SU-DHL-6 (cell line): Measurements from ENCODE around the gene HBG2.
"Not testable (repeated sequence)": the region's sequence is repeated elsewhere in the genome, so short reads cannot be mapped to it uniquely, and the experiment has no call there.

Experiments
- H2AFZ ChIP-seq: fragments of 200-600 bp; sonication (generic); 2 replicates; pipeline ENCODE4 v1.6.1; 2014; ENCODE audit warnings: low read depth, mild to moderate bottlenecking, moderate library complexity, mixed read lengths, antibody characterized with exemption, low read length; ENCODE audit not compliant: severe bottlenecking
- H3F3A ChIP-seq: fragments of 200-600 bp; shearing (Covaris generic); 2 replicates; pipeline ENCODE4 v1.6.0; 2016; ENCODE audit warnings: antibody characterized with exemption, mild to moderate bottlenecking; ENCODE audit not compliant: insufficient read depth
- H3K27ac ChIP-seq: fragments of 200-600 bp; sonication (generic); 2 replicates; pipeline ENCODE4 v1.5.1; 2016; ENCODE audit warnings: low read depth, mild to moderate bottlenecking, low read length, moderate library complexity, mixed read lengths
- H3K27me3 ChIP-seq: fragments of 200-600 bp; sonication (generic), shearing (Covaris generic); 2 replicates; pipeline ENCODE4 v1.6.0; 2014; ENCODE audit warnings: mild to moderate bottlenecking, low read length
- H3K36me3 ChIP-seq: fragments of 200-600 bp; sonication (generic); 2 replicates; pipeline ENCODE4 v1.6.1; 2014; ENCODE audit warnings: mild to moderate bottlenecking, low read length, mixed read lengths
- H3K4me2 ChIP-seq: fragments of 300-600, 200-600 bp; shearing (Covaris generic), sonication (generic); 2 replicates; pipeline ENCODE4 v1.6.0; 2014; ENCODE audit warnings: low read length, low read depth, mild to moderate bottlenecking; ENCODE audit not compliant: poor library complexity, severe bottlenecking
- H3K4me3 ChIP-seq: fragments of 200-600 bp; sonication (generic); 2 replicates; pipeline ENCODE4 v1.5.1; 2014; ENCODE audit warnings: antibody characterized with exemption, low read length, mild to moderate bottlenecking, mixed read lengths; ENCODE audit not compliant: insufficient read depth, poor library complexity, severe bottlenecking
- H3K79me2 ChIP-seq: fragments of 200-600 bp; sonication (generic); 2 replicates; pipeline ENCODE4 v1.6.1; 2014; ENCODE audit warnings: mild to moderate bottlenecking, low read length, moderate library complexity; ENCODE audit not compliant: insufficient read depth
- H3K9ac ChIP-seq: fragments of 200-600 bp; sonication (generic); 2 replicates; pipeline ENCODE4 v1.7.0; 2014; ENCODE audit warnings: mild to moderate bottlenecking, low read length
- H3K9me2 ChIP-seq: fragments of 200-600 bp; sonication (generic); replicated peaks from 2 replicates; pipeline ENCODE4 v1.6.1; 2014; ENCODE audit warnings: low read length; ENCODE audit not compliant: insufficient read depth
- H3K9me3 ChIP-seq: fragments of 200-600 bp; sonication (generic); 2 replicates; pipeline ENCODE4 v1.6.1; 2014; ENCODE audit warnings: low read length, mixed read lengths; ENCODE audit not compliant: insufficient read depth
- H4K20me1 ChIP-seq: fragments of 200-600 bp; sonication (generic); 2 replicates; pipeline ENCODE4 v1.6.1; 2014; ENCODE audit warnings: low read depth, mild to moderate bottlenecking, antibody characterized with exemption, low read length, moderate library complexity, mixed read lengths
- CTCF ChIP-seq: fragments of 200-600 bp; sonication (generic); IDR thresholded peaks from one replicate; pipeline ENCODE4 v1.5.1; 2017; ENCODE audit warnings: antibody characterized with exemption, mild to moderate bottlenecking, low read length, moderate library complexity; ENCODE audit not compliant: insufficient read depth, poor library complexity, severe bottlenecking
- EZH2phosphoT487 ChIP-seq: fragments of 200-600 bp; sonication (generic), shearing (Covaris generic); conservative IDR thresholded peaks from 2 replicates; pipeline ENCODE4 v1.6.1; 2018; ENCODE audit warnings: mild to moderate bottlenecking, antibody characterized with exemption, low read length, moderate library complexity, mixed read lengths

The HBG2 gene

GRCh38 chr11:5254646-5255413, at the start of gene HBG2:
TSS of gene HBG2 (minus strand) at chr11:5254781. CDS start at chr11:5254728, 53 bp downstream.
- H2AFZ ChIP-seq, H3K36me3 ChIP-seq, H3K4me3 ChIP-seq, H4K20me1 ChIP-seq, H3F3A ChIP-seq, H3K27ac ChIP-seq, H3K4me2 ChIP-seq, H3K9me3 ChIP-seq, H3K27me3 ChIP-seq, H3K9ac ChIP-seq, H3K9me2 ChIP-seq, H3K79me2 ChIP-seq: not testable (repeated sequence)

- no peak overlapping the region for H3K9ac ChIP-seq
- H3K4me3 ChIP-seq, result no peak overlapping the region
- H3K9me2 ChIP-seq, result no peaks in the 10 kb centered on the region
- no peaks in the 10 kb centered on the region for H3F3A ChIP-seq
- H3K9me3 ChIP-seq, result no peaks in the 10 kb centered on the region
- no peaks in the 10 kb centered on the region for H4K20me1 ChIP-seq
- H3K36me3 ChIP-seq, result no peaks in the 10 kb centered on the region
- no peak overlapping the region for H2AFZ ChIP-seq
- no peaks in the 10 kb centered on the region for H3K79me2 ChIP-seq
- H3K4me2 ChIP-seq, result no peak overlapping the region
- TF ChIP-seq EZH2phosphoT487 (no peak), CTCF (no peak)
- H3K27me3 ChIP-seq, result no peaks in the 10 kb centered on the region
- no peak overlapping the region for H3K27ac ChIP-seq
Measured at GRCh38 chr11:5304046-5304445, 49.5 kb upstream of the HBG2 start.

- H3K4me3 ChIP-seq, result no peak overlapping the region
- TF ChIP-seq EZH2phosphoT487 (no peak), CTCF (no peak)
- H3K36me3 ChIP-seq, result no peaks in the 10 kb centered on the region
- no peak overlapping the region for H3K9ac ChIP-seq
- no peaks in the 10 kb centered on the region for H3K9me3 ChIP-seq
- no peak overlapping the region for H2AFZ ChIP-seq
- H3K4me2 ChIP-seq, result no peak overlapping the region
- no peaks in the 10 kb centered on the region for H3K79me2 ChIP-seq
- no peaks in the 10 kb centered on the region for H4K20me1 ChIP-seq
- H3K27ac ChIP-seq, result no peak overlapping the region
- H3F3A ChIP-seq, result no peaks in the 10 kb centered on the region
- H3K9me2 ChIP-seq, result no peaks in the 10 kb centered on the region
- no peaks in the 10 kb centered on the region for H3K27me3 ChIP-seq
Measured at GRCh38 chr11:5303626-5304025, 49.0 kb upstream of the HBG2 start.

GRCh38 chr11:5301846-5302245, 47.3 kb upstream of the HBG2 start, which contains the start of gene OR51B4:
TSS of gene OR51B4 (minus strand) at chr11:5301946. CDS start at chr11:5301946, 0 bp downstream.
- H2AFZ ChIP-seq, result no peak within 1 kb of the TSS
- no peak within 1 kb of the TSS for H3K9ac ChIP-seq
- no peaks in the 10 kb centered on the region for H3K36me3 ChIP-seq
- H4K20me1 ChIP-seq, result no peaks in the 10 kb centered on the region
- no peak within 1 kb of the TSS for H3K4me2 ChIP-seq
- H3K79me2 ChIP-seq, result no peaks in the 10 kb centered on the region
- H3K4me3 ChIP-seq, result no peak within 1 kb of the TSS
- no peaks in the 10 kb centered on the region for H3F3A ChIP-seq
- no peak within 1 kb of the TSS for H3K27ac ChIP-seq
- H3K9me3 ChIP-seq, result no peaks in the 10 kb centered on the region
- no peaks in the 10 kb centered on the region for H3K9me2 ChIP-seq
- no peak for TF ChIP-seq CTCF
- no peak for TF ChIP-seq EZH2phosphoT487
- H3K27me3 ChIP-seq, result no peaks in the 10 kb centered on the region
